Vagina (tissue), 2 donors: ENCODE data around the gene FOXO3. TPM values are rescaled to one million over a fixed set of nuclear protein-coding genes. Genes with fewer than 3 reads are reported as not detected.
"Not testable (repeated sequence)": the region's sequence is repeated elsewhere in the genome, so short reads cannot be mapped to it uniquely, and the experiment has no call there.

Source experiments
- DNase-seq, 2 donors: peaks; one replicate each; pipeline ENCODE4 v3.0.0-alpha.2; 2017; ENCODE audit errors: extremely low spot score in 2 of 2
- H3K27ac ChIP-seq: fragments of 200-600 bp; sonication (generic); one replicate; pipeline ENCODE4 v1.5.1; 2019
- H3K27me3 ChIP-seq: fragments of 200-600 bp; sonication (generic); one replicate; pipeline ENCODE4 v1.5.1; 2019
- H3K36me3 ChIP-seq, 2 donors: fragments of 200-600 bp; sonication (generic); one replicate each; pipeline ENCODE4 v1.5.1; 2017 to 2019
- H3K4me1 ChIP-seq: fragments of 200-600 bp; sonication (generic); one replicate; pipeline ENCODE4 v1.5.1; 2019
- H3K4me3 ChIP-seq, 2 donors: fragments of 200-600 bp; sonication (generic); 1 replicate in 1 of 2; 2 replicates in 1 of 2; pipeline ENCODE4 v1.5.1; 2016 to 2019
- H3K9me3 ChIP-seq: fragments of 200-600 bp; sonication (generic); one replicate; pipeline ENCODE4 v1.5.1; 2019
- CTCF ChIP-seq, 3 experiments: fragments of 450-650 bp in 2 of 3; fragments of 200-600 bp in 1 of 3; sonication (generic) in 1 of 3; IDR thresholded peaks; one replicate each; pipeline ENCODE4 v1.5.1; 2017 to 2019; ENCODE audit warnings: antibody characterized with exemption in 3 of 3, mild to moderate bottlenecking in 2 of 3, moderate library complexity in 2 of 3
- POLR2A ChIP-seq, 2 donors: fragments of 450-650 bp; IDR thresholded peaks; one replicate each; pipeline ENCODE4 v1.6.1; 2017; ENCODE audit warnings: antibody characterized with exemption in 2 of 2, mild to moderate bottlenecking in 2 of 2, moderate library complexity in 2 of 2
- POLR2AphosphoS5 ChIP-seq, 2 donors: sonication (generic); formaldehyde crosslinking; IDR thresholded peaks; one replicate each; pipeline ENCODE4 v1.9.0; 2017; ENCODE audit warnings: antibody characterized with exemption in 2 of 2, mild to moderate bottlenecking in 2 of 2, low read depth in 1 of 2; ENCODE audit not compliant: insufficient read depth in 1 of 2
- intact Hi-C: fragments of 100-400 bp; cut with DNase I; formaldehyde crosslinking; loops from one replicate; pipeline ENCODE4 v1.15.1; 2023
- total RNA-seq: library from RNA; depleted of rRNA; stranded (reverse); fragments of >200 nt; gene quantifications from one replicate; pipeline ENCODE4 v1.2.3, GENCODE V29; 2016

The FOXO3 gene
- total RNA-seq, 1 donor from 2014 or later = 110 TPM

- H3K27ac ChIP-seq = peak overlapping the region; percentile 79
Observed at GRCh38 chr6:108656836-108657235, 96.1 kb downstream of the FOXO3 start.

DNA sequence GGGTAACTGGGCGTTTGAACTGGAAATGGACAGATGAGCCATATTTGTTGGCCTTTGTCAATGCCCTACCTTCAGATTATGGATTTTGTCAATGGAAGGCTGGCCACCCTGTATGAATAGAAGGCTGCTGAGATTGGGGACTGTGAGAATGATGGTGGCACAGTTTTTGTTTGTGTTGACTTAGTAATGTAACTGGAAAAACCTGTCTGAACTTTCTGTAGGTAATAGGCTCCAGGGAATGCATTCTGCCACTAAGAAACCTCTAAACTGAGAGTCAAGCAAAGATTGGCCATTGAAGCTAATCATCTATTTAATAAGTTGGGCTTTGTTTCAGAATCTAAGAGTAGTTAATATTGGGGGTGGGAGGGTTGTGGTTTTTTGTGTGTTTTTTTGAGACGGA, 97.5 kb downstream of the FOXO3 start:
- Histone ChIP-seq H3K4me1 (peaks cover 88% of the 10 kb centered on the region), H3K27me3 (no peaks in the 10 kb centered on the region), H3K27ac (peak overlapping the region; percentile 3), H3K9me3 (no peaks in the 10 kb centered on the region), H3K4me3 (no peak overlapping the region), H3K36me3 (no peaks in the 10 kb centered on the region)
- no peak for DNase-seq
- intact Hi-C loops = no loop called here
- TF ChIP-seq CTCF (IDR thresholded peaks at IDR 0.05) (no peak), POLR2A (IDR thresholded peaks at IDR 0.05) (no peak), POLR2AphosphoS5 (IDR thresholded peaks at IDR 0.05; ENCODE audit: insufficient read depth in 1 of 2, low read depth in 1 of 2) (no peak)

More at GRCh38 chr6:108656836-108657235, 96.1 kb downstream of the FOXO3 start:
- Histone ChIP-seq H3K27me3 (no peaks in the 10 kb centered on the region), H3K9me3 (no peaks in the 10 kb centered on the region), H3K4me3 (peak overlapping the region; percentile 25 to 31), H3K36me3 (no peaks in the 10 kb centered on the region), H3K4me1 (peaks cover 88% of the 10 kb centered on the region)
- DNase-seq = no peak
- no peak for TF ChIP-seq POLR2A (IDR thresholded peaks at IDR 0.05)
- TF ChIP-seq CTCF (IDR thresholded peaks at IDR 0.05) = no peak
- no peak for TF ChIP-seq POLR2AphosphoS5 (IDR thresholded peaks at IDR 0.05; ENCODE audit: insufficient read depth in 1 of 2, low read depth in 1 of 2)
- intact Hi-C loops = no loop called here

DNA sequence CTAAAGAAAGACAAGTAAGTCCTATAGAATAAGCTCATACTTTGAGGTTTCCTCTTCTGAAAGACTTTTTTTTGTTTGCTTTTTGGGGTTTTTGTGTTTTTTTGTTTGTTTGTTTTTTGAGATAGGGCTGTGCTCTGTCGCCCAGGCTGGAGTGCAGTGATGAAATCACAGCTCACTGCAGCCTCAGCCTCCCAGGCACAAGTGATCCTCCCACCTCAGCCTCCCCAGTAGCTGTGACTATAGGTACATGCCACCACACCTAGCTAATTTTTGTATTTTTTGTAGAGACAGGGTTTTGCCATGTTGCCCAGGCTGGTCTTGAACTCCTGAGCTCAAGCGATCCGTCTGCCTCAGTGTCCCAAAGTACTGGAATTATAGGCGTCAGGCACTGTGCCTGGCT, 98.1 kb downstream of the FOXO3 start:
- H3K4me3 ChIP-seq, H3K9me3 ChIP-seq, H3K36me3 ChIP-seq, intact Hi-C loops, H3K27me3 ChIP-seq, DNase-seq: not testable (repeated sequence)
- peak overlapping the region; percentile 3 for H3K27ac ChIP-seq
- peaks cover 82% of the 10 kb centered on the region for H3K4me1 ChIP-seq

DNA sequence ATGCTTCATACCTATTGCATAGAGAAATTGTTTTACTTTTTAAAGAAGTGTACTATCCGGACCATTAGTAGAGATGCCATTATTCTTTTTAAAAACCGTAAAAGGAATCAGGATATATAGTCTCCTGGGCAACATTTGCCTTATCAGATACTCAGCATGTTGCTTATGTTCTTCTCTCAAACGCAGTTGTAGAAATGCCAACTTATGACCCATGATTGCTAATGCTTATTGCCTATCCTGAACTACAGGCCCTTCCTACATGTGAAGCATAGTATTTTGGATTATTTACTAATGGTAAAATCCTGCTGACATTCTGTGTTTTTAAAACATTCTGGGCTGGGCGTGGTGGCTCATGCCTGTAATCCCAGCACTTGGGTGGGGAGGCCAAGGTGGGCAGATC, 99.5 kb downstream of the FOXO3 start:
- no peak for DNase-seq
- Histone ChIP-seq H3K36me3 (peaks cover 0 to 12% of the 10 kb centered on the region in 2 donors), H3K4me3 (no peak overlapping the region), H3K4me1 (peaks cover 67% of the 10 kb centered on the region), H3K9me3 (no peaks in the 10 kb centered on the region), H3K27ac (no peak overlapping the region), H3K27me3 (no peaks in the 10 kb centered on the region)
- TF ChIP-seq POLR2AphosphoS5 (IDR thresholded peaks at IDR 0.05; ENCODE audit: insufficient read depth in 1 of 2, low read depth in 1 of 2) (no peak), POLR2A (IDR thresholded peaks at IDR 0.05) (no peak), CTCF (IDR thresholded peaks at IDR 0.05) (no peak)
- intact Hi-C loops = no loop called here

GRCh38 chr6:108661430-108661829, 100.7 kb downstream of the FOXO3 start:
- no peaks in the 10 kb centered on the region for H3K9me3 ChIP-seq
- H3K4me3 ChIP-seq = no peak overlapping the region
- DNase-seq = no peak
- intact Hi-C loops = no loop called here
- TF ChIP-seq POLR2AphosphoS5 (IDR thresholded peaks at IDR 0.05; ENCODE audit: insufficient read depth in 1 of 2, low read depth in 1 of 2) = no peak
- no peak for TF ChIP-seq CTCF (IDR thresholded peaks at IDR 0.05)
- no peak for TF ChIP-seq POLR2A (IDR thresholded peaks at IDR 0.05)
- peaks cover 0 to 13% of the 10 kb centered on the region in 2 donors for H3K36me3 ChIP-seq
- no peak overlapping the region for H3K27ac ChIP-seq
- H3K27me3 ChIP-seq = no peaks in the 10 kb centered on the region
- peaks cover 67% of the 10 kb centered on the region for H3K4me1 ChIP-seq

GRCh38 chr6:108661982-108662381, 101.3 kb downstream of the FOXO3 start:
- Histone ChIP-seq H3K4me3 (no peak overlapping the region), H3K36me3 (peaks cover 0 to 13% of the 10 kb centered on the region in 2 donors), H3K9me3 (no peaks in the 10 kb centered on the region), H3K27me3 (no peaks in the 10 kb centered on the region), H3K27ac (no peak overlapping the region), H3K4me1 (peaks cover 69% of the 10 kb centered on the region)
- intact Hi-C loops = no loop called here
- TF ChIP-seq CTCF (IDR thresholded peaks at IDR 0.05) (no peak), POLR2A (IDR thresholded peaks at IDR 0.05) (no peak), POLR2AphosphoS5 (IDR thresholded peaks at IDR 0.05; ENCODE audit: insufficient read depth in 1 of 2, low read depth in 1 of 2) (no peak)
- no peak for DNase-seq
